OCI-LY7 (cell line): ENCODE measurements around the gene PPIB.

Source experiments
- EZH2phosphoT487 ChIP-seq: fragments of 200-600 bp; sonication (generic); IDR thresholded peaks from 2 replicates; pipeline ENCODE4 v1.6.1; 2018; ENCODE audit warnings: low read depth, borderline replicate concordance, mild to moderate bottlenecking, mixed run types, antibody characterized with exemption, low read length, moderate library complexity, mixed read lengths
- TF ChIP-seq, protein P1 (sequence below): fragments of 200-600 bp; sonication (generic); conservative IDR thresholded peaks from 2 replicates; pipeline ENCODE4 v1.5.1; 2014; ENCODE audit warnings: mild to moderate bottlenecking, antibody characterized with exemption, low read length, moderate library complexity, mixed read lengths

DNA sequence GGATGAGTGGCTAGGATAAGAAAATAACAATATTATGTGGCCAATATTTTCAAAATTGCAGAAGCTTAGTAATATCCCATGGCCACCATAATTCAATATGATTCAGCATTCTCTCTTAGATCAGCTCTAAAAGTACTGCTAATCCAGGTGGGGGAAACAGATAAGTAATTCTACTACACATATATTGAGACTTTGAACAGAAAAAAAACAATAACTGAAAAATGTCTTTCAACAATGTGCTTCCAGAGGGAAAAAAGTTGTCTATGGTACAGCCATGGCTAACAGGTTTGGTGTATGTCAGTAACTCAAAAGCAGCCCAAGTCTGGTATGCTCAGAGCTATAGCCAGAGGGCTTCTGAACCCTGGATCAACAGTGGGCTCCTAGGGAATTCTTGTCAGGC lies 42.4 kb upstream of the PPIB start:
- TF ChIP-seq, protein P1, sequence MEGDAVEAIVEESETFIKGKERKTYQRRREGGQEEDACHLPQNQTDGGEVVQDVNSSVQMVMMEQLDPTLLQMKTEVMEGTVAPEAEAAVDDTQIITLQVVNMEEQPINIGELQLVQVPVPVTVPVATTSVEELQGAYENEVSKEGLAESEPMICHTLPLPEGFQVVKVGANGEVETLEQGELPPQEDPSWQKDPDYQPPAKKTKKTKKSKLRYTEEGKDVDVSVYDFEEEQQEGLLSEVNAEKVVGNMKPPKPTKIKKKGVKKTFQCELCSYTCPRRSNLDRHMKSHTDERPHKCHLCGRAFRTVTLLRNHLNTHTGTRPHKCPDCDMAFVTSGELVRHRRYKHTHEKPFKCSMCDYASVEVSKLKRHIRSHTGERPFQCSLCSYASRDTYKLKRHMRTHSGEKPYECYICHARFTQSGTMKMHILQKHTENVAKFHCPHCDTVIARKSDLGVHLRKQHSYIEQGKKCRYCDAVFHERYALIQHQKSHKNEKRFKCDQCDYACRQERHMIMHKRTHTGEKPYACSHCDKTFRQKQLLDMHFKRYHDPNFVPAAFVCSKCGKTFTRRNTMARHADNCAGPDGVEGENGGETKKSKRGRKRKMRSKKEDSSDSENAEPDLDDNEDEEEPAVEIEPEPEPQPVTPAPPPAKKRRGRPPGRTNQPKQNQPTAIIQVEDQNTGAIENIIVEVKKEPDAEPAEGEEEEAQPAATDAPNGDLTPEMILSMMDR = no peak
- TF ChIP-seq EZH2phosphoT487 = no peak
